IPS-18c (cell line): Measurements from ENCODE around the gene HSF2BP.
"Not testable (repeated sequence)": the region's sequence is repeated elsewhere in the genome, so short reads cannot be mapped to it uniquely, and the experiment has no call there.

Experiments
- H3K4me3 ChIP-seq: 2 replicates; pipeline ENCODE4 v1.7.0; 2013; ENCODE audit warnings: low read depth, mild to moderate bottlenecking, low read length, moderate library complexity; ENCODE audit not compliant: insufficient read depth
- H3K9me3 ChIP-seq: one replicate; pipeline ENCODE4 v1.6.1; 2013; ENCODE audit warnings: mild to moderate bottlenecking, low read length, moderate library complexity; ENCODE audit not compliant: control insufficient read depth, insufficient read depth

HSF2BP gene

DNA sequence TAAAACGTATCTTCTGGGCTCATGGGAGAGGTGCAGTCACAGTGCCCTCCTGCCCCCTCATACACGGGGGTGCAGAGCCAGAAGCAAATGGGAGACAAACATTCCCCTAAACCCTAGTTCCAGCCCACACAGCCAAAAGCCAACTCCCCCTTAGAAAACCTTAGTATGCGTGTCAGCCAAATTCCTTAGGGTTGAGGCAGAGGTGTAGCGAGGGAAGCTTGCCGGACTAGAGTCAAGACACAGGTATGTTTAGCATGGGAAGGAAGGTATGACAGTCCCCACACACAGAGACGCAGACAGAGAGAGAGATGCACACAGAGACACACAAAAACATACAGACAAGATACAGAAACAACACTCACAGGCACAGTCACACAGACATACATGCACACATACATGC is 141.6 kb downstream of the HSF2BP start:
- H3K9me3 ChIP-seq, H3K4me3 ChIP-seq: not testable (repeated sequence)

- not testable (repeated sequence) for H3K9me3 ChIP-seq, H3K4me3 ChIP-seq
Observed at GRCh38 chr21:43516860-43517627, 142.2 kb downstream of the HSF2BP start.

GRCh38 chr21:43516295-43516847 is 142.9 kb downstream of the HSF2BP start:
- H3K9me3 ChIP-seq, H3K4me3 ChIP-seq: not testable (repeated sequence)

DNA sequence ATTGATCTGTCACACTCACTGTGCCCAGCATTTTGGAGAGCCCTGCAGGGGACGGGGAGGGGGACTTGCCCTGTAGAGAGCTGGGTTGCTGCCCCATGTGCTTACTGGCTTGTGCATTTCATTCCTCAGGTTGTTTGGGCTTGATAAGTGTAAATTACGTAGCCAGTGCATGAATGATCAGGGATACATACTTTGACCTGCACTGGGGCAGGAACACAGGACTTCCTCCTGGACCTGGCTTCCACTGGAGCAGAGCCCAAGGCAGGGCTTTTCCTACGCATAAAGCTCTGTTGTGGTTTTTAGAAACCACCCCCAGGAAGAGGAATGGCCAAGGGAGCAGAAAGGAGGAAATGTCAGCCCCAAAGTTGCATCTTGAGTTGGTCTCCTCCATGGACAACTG is 144.5 kb downstream of the HSF2BP start:
- not testable (repeated sequence) for H3K4me3 ChIP-seq, H3K9me3 ChIP-seq

DNA sequence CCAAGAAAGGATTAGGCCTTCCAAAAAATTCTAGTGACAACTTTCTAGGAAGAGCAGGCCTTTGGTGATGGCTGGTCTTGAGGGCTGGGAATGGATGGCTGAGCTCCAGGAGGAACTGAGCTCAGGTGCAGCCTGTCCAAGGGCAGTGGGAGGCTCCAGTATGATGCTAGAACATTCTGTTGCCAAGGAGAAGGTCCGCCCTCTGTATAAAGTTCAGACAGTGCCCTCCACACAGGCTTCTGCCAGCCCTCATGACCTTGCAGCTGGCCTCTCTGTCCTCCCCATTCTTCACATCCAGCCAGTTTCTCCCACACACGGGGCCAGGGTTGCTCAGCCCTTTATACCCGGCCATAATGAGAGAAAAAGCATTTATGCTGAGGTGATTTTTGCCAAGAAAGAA is 146.3 kb downstream of the HSF2BP start:
- H3K9me3 ChIP-seq, H3K4me3 ChIP-seq: not testable (repeated sequence)

DNA sequence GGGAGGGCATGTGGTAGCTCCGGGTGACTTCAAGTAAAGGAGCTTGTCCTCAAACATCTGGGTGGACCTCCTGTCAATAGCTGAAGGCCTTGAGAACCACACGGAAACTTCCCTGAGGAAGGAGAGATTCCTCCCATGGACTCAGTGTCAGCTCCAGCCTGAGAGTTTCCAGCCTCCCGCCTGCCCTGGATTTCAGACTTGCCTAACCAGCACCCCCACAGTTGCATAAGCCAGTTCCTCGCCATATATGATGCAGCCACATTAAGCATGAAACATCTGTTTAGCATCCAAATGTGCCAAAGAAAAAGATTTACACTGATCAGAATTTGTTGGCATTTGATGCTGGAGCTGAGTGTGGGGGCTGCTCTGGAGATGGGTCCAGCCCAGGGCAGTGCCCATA is 148.1 kb downstream of the HSF2BP start:
- H3K9me3 ChIP-seq, H3K4me3 ChIP-seq: not testable (repeated sequence)

GRCh38 chr21:43510669-43511068 is 148.6 kb downstream of the HSF2BP start:
- H3K4me3 ChIP-seq, H3K9me3 ChIP-seq: not testable (repeated sequence)

DNA sequence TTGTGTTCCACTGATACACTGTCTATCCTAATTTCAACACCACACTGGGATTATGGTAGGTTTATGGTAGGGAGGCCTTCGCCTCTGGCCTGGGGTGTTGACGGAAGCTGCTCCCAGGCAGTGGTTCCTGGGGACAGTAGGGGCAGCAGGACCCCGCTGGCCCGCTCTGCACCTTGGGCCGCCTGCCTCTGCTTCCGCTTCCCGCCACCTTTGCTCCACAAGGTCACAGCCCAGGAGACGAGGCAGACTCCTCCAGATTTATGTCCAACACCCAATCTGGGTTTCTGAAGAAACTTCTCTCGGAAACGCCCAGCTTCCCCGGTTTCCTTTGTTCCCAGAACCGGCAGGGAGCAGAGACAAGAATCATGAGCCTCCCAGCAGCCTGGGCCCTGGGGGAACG is 155.4 kb downstream of the HSF2BP start:
- H3K4me3 ChIP-seq, H3K9me3 ChIP-seq: not testable (repeated sequence)

- H3K9me3 ChIP-seq, result not testable (repeated sequence)
Observed at GRCh38 chr21:43503075-43503750, 156.1 kb downstream of the HSF2BP start.

DNA sequence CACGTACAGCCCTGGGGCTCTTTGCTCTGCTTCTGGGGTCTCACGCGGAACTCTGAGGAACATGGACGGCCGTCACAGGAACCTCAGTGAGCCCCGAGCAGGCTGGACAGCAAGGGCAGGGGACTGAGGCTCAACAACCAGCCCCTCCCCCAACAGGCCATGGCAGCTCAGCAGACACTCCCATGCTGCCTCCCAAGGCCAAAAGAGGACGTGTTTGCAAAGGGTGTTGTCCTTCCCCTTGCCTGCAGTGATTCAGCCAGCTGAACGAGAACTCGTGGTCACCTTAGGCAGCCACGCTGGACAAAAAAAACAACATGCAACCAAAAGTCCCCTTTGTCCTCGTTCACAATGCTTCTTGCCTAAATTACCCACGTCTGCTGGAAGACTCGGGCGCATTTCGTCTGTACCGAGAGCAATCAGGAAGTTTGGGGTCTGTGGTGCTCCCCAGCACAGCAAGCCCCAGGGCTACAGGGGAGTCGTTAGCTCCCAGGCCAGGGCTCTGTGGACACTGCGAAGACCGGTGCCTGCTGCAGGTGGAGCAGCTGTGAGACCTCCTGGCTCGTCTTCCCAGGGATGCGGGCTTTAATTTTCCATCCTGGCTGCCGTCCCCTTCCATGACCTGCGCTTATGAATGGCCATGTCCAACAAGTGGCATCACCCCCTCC is 156.7 kb downstream of the HSF2BP start:
- H3K9me3 ChIP-seq, result not testable (repeated sequence)

More at GRCh38 chr21:43503075-43503750, 156.1 kb downstream of the HSF2BP start:
- H3K4me3 ChIP-seq, result not testable (repeated sequence)

DNA sequence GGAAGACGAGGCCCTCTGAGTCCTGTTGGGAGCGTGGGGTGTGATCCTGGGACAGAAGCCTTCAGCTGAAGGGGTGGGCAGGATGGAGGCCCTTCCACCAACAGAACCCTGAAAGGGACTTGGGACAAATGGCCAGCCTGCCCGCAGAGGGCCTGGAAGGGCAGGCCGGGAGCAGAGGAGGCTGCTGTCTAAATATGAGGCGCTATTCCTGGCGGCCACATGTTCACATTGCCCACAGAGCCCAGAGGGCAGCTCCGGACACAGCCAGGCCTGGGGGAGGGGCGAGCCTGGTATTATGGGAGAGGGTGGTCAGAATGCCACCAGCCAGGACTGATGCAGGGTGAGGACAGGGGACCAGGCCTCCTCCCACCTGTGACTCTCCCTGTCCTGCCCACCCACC is 160.4 kb downstream of the HSF2BP start:
- H3K4me3 ChIP-seq, H3K9me3 ChIP-seq: not testable (repeated sequence)

More for the DNA sequence above, 156.7 kb downstream of the HSF2BP start:
- not testable (repeated sequence) for H3K4me3 ChIP-seq

- not testable (repeated sequence) for H3K9me3 ChIP-seq, H3K4me3 ChIP-seq
Observed at GRCh38 chr21:43498065-43498464, 161.2 kb downstream of the HSF2BP start.

DNA sequence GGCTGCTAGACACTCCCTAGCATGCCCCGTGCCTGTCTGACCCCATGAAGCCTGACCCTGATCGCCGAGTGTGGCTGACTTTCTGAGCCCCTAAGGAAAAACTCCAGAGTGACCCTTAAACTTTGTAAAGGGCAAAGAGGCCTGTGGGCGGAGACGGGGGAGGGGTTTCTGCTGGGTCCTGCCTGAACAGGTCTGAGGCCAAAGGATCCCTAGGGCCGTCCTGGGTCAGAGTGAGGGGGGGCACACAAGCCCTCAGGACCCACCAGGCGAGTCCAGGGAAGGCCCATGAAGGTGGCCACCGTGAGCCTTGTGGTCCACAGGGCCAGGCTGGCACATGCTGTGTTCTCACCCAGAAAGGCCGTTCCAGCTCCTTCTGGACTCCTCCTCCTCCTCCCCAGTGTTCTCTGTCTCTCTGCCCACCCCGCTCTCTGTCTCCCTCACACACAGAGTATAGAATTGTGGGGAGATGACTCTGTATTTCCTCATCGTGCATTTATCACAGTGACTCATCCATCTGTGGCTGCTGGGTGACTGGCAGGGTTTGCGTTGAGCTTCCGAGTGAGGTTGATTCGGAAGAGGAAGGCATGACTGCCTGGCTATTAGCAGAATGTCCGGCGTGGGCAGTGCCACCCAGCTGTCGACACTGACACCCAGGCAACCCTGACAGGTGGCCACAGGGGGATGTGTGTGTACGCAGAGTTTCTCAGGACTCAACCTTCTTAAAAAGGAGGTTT is 164.8 kb downstream of the HSF2BP start:
- H3K4me3 ChIP-seq, H3K9me3 ChIP-seq: not testable (repeated sequence)

DNA sequence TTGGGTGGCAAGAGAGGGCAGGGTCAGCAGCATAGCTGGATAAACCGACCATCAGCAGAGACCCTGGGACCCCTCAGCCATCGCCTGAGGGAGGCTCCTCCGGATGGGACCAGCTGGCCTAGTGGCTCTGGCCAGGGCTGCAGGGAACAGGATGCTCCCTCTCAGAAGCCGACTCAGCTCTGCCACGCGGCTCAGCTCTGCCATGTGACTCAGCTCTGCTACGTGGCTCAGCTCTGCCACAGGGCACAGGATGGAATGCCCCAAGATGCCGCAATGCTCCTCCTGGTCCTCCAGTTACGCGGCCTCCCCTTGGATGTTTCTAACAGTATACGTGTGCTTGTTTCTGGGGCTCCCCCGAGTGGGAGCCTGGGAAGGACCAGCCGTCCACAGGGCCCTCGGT is 165.8 kb downstream of the HSF2BP start:
- not testable (repeated sequence) for H3K9me3 ChIP-seq, H3K4me3 ChIP-seq

- not testable (repeated sequence) for H3K9me3 ChIP-seq, H3K4me3 ChIP-seq
Observed at GRCh38 chr21:43488235-43488634, 171.1 kb downstream of the HSF2BP start.

DNA sequence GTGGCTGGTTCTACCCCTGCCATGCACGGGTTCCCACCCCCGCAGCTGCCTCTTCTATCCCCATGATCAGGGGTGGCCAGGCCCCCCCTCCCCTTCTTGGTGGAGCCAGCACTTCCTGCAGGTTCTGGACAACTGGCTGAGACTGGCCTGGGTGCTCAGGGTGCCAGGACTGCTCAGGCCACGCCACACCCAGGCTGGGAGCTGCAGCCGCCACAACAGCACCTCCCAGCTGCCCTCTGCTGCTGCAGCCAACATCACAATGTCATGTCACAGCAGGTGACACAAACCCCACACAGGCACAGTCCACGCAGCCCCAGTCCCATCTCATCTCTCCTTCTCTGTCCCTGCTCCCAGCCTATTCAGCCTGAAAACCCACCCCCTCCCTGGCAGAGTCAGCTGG is 173.2 kb downstream of the HSF2BP start:
- not testable (repeated sequence) for H3K4me3 ChIP-seq, H3K9me3 ChIP-seq

DNA sequence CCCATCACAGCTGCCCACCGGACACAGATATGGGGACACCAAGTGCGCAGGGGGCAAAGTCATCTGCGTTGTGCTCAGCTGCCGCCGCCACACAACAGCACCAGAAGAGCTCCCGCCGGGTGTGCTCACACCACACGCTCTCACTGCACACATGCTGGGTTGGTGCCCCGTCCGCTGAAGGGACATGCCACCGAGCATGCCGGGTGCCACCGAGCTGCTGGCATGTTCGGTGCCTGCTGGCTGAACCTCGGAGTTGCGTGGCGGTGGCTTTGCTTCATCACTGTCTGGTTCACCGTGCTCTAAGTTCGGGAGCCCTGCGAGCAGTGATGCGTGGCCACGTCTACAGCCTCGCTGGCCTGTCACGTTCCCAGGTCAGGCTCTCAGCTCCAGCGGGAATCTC is 174.3 kb downstream of the HSF2BP start:
- not testable (repeated sequence) for H3K9me3 ChIP-seq

More for the DNA sequence above, 174.3 kb downstream of the HSF2BP start:
- not testable (repeated sequence) for H3K4me3 ChIP-seq
